Measurements from ENCODE around the gene MYH4. TPM values are rescaled to one million over a fixed set of nuclear protein-coding genes. Genes with fewer than 3 reads are reported as not detected.

The MYH4 gene
- total RNA-seq, result not detected in 2 replicates

GRCh38 chr17:10469459-10469858, at the start of gene MYH4:
Gene MYH4 (minus strand): TSS chr17:10469559. CDS start chr17:10466745, 2,814 bp downstream.

GRCh38 chr17:10518271-10519037, 49.1 kb upstream of the MYH4 start, which contains the start of gene MYH1:
Gene MYH1 (minus strand): TSS chr17:10518542. CDS start chr17:10516642, 1,900 bp downstream.

GRCh38 chr17:10421900-10422542, 47.3 kb downstream of the MYH4 start, which contains the start of gene MYH8:
Gene MYH8 (minus strand): TSS chr17:10421950. CDS start chr17:10420227, 1,723 bp downstream.

Other genes starting within 250 kb of the MYH4 start
- not detected in 2 replicates for gene MYH13, start 96.6 kb downstream of the MYH4 start, total RNA-seq
- under 0.01 TPM in 1 of 2 replicates, not detected in the other for gene MYH8, start 47.6 kb downstream of the MYH4 start, total RNA-seq
- under 0.01 TPM in 1 of 2 replicates, not detected in the other for gene MYH1, start 49.0 kb upstream of the MYH4 start, total RNA-seq
- gene MYH2, start 80.1 kb upstream of the MYH4 start, total RNA-seq, result under 0.01 and 0.12 TPM in 2 replicates
- 0.77 and 0.87 TPM in 2 replicates for gene MYH3, start 187.8 kb upstream of the MYH4 start, total RNA-seq
- 19.2 and 30.5 TPM in 2 replicates for gene SCO1, start 228.0 kb upstream of the MYH4 start, total RNA-seq
- 13.7 and 14.1 TPM in 2 replicates for gene ADPRM, start 228.0 kb upstream of the MYH4 start, total RNA-seq